Mucosa of stomach (tissue), 1 donor: Measurements from ENCODE around the gene DLEU7.

ENCODE experiments used
- H3K27me3 ChIP-seq: one replicate; pipeline ENCODE4 v1.7.0; 2013; ENCODE audit warnings: mild to moderate bottlenecking, low read length; ENCODE audit not compliant: control insufficient read depth, insufficient read depth
- H3K36me3 ChIP-seq: one replicate; pipeline ENCODE4 v1.7.0; 2013; ENCODE audit warnings: low read length; ENCODE audit not compliant: control insufficient read depth, insufficient read depth
- H3K4me1 ChIP-seq: one replicate; pipeline ENCODE4 v1.7.0; 2013; ENCODE audit warnings: mild to moderate bottlenecking, low read length; ENCODE audit not compliant: control insufficient read depth, insufficient read depth
- H3K4me3 ChIP-seq: one replicate; pipeline ENCODE4 v1.7.0; 2013; ENCODE audit warnings: low read length
- H3K9ac ChIP-seq: one replicate; pipeline ENCODE4 v1.7.0; 2013; ENCODE audit warnings: mild to moderate bottlenecking, low read length, moderate library complexity
- H3K9me3 ChIP-seq: one replicate; pipeline ENCODE4 v1.7.0; 2013; ENCODE audit warnings: mild to moderate bottlenecking, low read length, moderate library complexity; ENCODE audit not compliant: control insufficient read depth
- donor health status: Pancreatic carcinoma.

The DLEU7 gene

GRCh38 chr13:50843257-50844083, at the start of gene DLEU7:
TSS of gene DLEU7 (minus strand) at chr13:50843692. CDS start at chr13:50843646, 46 bp downstream.
- no peaks in the 10 kb centered on the region for H3K4me1 ChIP-seq

DNA sequence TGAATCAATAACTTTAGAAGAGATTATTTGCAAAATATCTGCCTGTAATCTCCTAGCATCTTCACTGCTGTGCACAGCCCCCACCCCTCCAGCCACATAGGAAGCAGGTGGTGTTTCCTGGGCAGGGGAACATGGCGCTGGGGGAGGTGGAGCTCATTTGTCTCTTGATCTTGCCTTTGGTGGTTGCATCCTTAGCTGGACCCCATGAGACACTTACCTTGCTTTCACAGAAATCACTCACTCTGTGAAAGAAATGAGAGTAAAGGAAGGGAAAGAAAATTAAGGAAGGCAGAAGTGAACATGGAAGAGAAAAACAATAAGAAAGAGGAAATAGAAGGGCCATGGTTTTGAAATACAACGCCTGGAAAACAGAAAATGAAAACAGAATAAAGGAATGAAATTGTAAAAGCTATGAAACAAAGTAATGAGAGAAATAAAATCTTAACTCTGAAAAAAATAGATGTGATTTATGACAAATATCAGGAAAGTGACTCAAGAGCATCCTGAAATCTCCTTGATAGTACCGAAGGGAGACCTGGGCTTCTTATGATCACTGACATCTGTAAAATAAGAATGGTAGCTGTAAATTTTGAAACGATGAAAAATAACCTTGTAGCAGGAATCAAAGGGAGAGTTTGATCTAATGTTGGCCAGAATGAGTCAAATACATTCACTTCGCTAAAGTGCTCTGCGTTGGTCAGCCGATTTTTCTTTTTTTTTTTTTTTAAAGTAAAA, 48.9 kb upstream of the DLEU7 start:
- H3K9ac ChIP-seq, result no peak overlapping the region
- H3K27me3 ChIP-seq, result no peaks in the 10 kb centered on the region
- no peak overlapping the region for H3K4me3 ChIP-seq
- no peaks in the 10 kb centered on the region for H3K9me3 ChIP-seq
- no peaks in the 10 kb centered on the region for H3K4me1 ChIP-seq
- H3K36me3 ChIP-seq, result no peaks in the 10 kb centered on the region

More at GRCh38 chr13:50843257-50844083, at the start of gene DLEU7:
- Histone ChIP-seq H3K36me3 (no peaks in the 10 kb centered on the region), H3K27me3 (peaks cover 25% of the 10 kb centered on the region), H3K9ac (no peak within 1 kb of the TSS), H3K4me3 (no peak within 1 kb of the TSS), H3K9me3 (no peaks in the 10 kb centered on the region)

- no peaks in the 10 kb centered on the region for H3K27me3 ChIP-seq
Measured at GRCh38 chr13:50891206-50891605, 47.7 kb upstream of the DLEU7 start.

DNA sequence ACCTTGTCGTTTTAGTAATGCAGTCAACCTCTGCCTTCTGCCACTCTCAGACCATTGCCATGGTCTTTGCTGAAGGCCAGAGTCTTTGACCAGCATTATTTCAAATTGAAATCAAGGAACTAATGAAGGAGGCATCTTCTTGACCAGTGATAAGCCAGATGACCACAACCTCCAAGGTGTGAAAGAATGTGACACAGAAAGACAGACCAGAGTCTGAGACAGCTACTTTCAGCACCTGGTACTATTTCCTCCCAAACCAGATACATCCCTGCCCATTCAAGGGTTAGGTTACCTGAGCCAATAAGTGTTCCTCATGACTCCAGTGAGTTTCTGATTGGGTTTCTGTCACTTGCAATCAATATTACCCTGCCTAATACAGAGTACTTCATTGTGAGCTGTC, 45.8 kb upstream of the DLEU7 start:
- H3K4me3 ChIP-seq, result no peak overlapping the region
- no peaks in the 10 kb centered on the region for H3K9me3 ChIP-seq
- H3K27me3 ChIP-seq, result no peaks in the 10 kb centered on the region
- no peak overlapping the region for H3K9ac ChIP-seq
- H3K36me3 ChIP-seq, result no peaks in the 10 kb centered on the region
- H3K4me1 ChIP-seq, result no peaks in the 10 kb centered on the region

More at GRCh38 chr13:50891206-50891605, 47.7 kb upstream of the DLEU7 start:
- Histone ChIP-seq H3K36me3 (no peaks in the 10 kb centered on the region), H3K9me3 (no peaks in the 10 kb centered on the region), H3K4me1 (no peaks in the 10 kb centered on the region), H3K9ac (no peak overlapping the region), H3K4me3 (no peak overlapping the region)

DNA sequence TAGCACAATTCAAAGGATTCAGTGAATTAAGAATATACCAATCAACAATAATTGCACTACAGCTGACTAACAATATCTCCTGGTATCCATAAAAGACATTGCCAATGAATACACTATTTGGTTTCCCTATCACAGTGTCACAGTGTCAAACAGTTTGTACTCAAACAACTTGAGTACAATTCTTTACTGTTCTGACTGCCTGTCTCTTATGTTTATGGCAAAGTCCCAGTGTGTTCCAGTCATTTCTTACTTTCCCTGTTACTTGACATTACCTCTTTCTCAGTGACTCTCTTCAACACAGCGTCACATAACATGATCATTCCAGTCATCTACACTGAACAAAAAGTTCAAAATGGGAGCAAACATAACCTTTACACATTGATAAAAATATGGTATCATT, 44.9 kb upstream of the DLEU7 start:
- Histone ChIP-seq H3K9me3 (no peaks in the 10 kb centered on the region), H3K36me3 (no peaks in the 10 kb centered on the region), H3K27me3 (no peaks in the 10 kb centered on the region), H3K9ac (no peak overlapping the region), H3K4me1 (no peaks in the 10 kb centered on the region), H3K4me3 (no peak overlapping the region)

GRCh38 chr13:50887151-50887550, 43.7 kb upstream of the DLEU7 start:
- Histone ChIP-seq H3K4me1 (no peaks in the 10 kb centered on the region), H3K36me3 (no peaks in the 10 kb centered on the region), H3K27me3 (no peaks in the 10 kb centered on the region), H3K4me3 (no peak overlapping the region), H3K9ac (no peak overlapping the region), H3K9me3 (no peaks in the 10 kb centered on the region)

DNA sequence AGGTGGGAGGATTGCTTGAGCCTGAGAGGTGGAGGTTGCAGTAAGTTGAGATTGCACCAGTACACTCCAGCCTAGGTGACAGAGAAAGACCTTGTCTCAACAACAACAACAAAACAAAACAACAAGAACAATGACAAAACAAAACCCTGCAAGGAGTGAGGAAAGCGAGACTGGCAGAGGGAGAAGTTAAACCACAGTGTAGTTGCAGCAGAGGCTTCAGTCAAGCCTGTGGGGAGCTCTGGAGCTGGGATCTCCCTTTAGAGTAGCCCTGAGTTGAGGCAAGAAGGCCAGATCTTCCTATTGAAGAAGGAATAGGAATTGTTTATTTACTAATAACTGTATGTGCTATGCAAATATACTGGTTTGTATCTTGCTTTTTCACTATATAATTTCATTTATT, 40.8 kb upstream of the DLEU7 start:
- Histone ChIP-seq H3K4me1 (no peaks in the 10 kb centered on the region), H3K9ac (no peak overlapping the region), H3K27me3 (no peaks in the 10 kb centered on the region), H3K36me3 (no peaks in the 10 kb centered on the region), H3K9me3 (no peaks in the 10 kb centered on the region), H3K4me3 (no peak overlapping the region)

- Histone ChIP-seq H3K9ac (no peak overlapping the region), H3K4me3 (no peak overlapping the region), H3K27me3 (no peaks in the 10 kb centered on the region), H3K4me1 (no peaks in the 10 kb centered on the region), H3K36me3 (no peaks in the 10 kb centered on the region), H3K9me3 (no peaks in the 10 kb centered on the region)
Measured at GRCh38 chr13:50883728-50884127, 40.2 kb upstream of the DLEU7 start.

DNA sequence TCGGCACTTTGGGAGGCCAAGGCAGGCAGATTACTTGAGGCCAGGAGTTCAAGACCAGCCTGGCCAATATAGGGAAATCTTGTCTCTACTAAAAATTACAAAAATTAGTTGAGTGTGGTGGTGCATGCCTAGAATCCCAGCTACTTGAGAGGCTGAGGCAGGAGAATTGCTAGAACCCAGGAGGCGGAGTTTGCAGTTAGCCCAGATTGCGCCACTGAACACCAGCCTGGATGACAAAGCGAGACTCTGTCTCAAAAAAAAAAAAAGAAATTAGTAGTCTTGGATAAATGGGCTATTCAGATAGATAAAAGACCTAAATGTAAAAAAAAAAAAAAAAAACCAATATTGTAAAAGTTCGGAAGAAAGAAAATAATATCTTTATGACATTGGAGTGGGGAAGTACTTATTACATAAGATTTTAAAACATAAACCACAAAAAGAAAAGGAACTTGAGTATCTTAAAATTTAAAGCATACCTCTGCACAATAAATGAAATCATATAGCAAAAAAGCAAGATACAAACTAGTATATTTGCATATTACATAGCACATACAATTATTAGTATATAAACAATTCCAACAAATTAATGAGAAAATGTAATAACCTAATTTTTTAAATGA, 39.4 kb upstream of the DLEU7 start:
- H3K9ac ChIP-seq, result no peak overlapping the region
- H3K36me3 ChIP-seq, result no peaks in the 10 kb centered on the region
- no peak overlapping the region for H3K4me3 ChIP-seq
- H3K4me1 ChIP-seq, result no peaks in the 10 kb centered on the region
- H3K9me3 ChIP-seq, result no peaks in the 10 kb centered on the region
- no peaks in the 10 kb centered on the region for H3K27me3 ChIP-seq

GRCh38 chr13:50873991-50874390, 30.5 kb upstream of the DLEU7 start:
- no peak overlapping the region for H3K4me3 ChIP-seq
- H3K9me3 ChIP-seq, result no peaks in the 10 kb centered on the region
- H3K36me3 ChIP-seq, result no peaks in the 10 kb centered on the region
- no peaks in the 10 kb centered on the region for H3K27me3 ChIP-seq
- H3K4me1 ChIP-seq, result no peaks in the 10 kb centered on the region
- no peak overlapping the region for H3K9ac ChIP-seq

DNA sequence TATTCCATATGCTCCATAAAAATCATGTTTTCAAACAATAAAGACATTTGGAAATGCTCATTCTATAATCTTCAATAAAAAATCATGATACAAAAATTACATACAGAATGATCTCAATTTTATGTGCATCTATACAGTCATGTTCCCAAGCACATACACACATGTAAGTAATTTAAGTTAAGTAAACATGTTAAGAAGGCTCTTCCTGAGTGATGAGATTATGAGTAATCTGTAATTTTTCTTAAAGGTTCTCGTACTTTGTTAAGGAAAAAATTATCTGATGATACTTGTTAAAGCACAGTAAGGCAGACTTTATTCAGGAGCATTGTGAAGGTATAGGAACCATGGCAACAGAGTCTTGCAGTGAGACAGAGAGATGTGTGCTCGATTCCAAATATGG, 30.0 kb upstream of the DLEU7 start:
- no peaks in the 10 kb centered on the region for H3K27me3 ChIP-seq
- H3K4me1 ChIP-seq, result no peaks in the 10 kb centered on the region
- H3K9me3 ChIP-seq, result no peaks in the 10 kb centered on the region
- no peak overlapping the region for H3K4me3 ChIP-seq
- H3K36me3 ChIP-seq, result no peaks in the 10 kb centered on the region
- no peak overlapping the region for H3K9ac ChIP-seq

DNA sequence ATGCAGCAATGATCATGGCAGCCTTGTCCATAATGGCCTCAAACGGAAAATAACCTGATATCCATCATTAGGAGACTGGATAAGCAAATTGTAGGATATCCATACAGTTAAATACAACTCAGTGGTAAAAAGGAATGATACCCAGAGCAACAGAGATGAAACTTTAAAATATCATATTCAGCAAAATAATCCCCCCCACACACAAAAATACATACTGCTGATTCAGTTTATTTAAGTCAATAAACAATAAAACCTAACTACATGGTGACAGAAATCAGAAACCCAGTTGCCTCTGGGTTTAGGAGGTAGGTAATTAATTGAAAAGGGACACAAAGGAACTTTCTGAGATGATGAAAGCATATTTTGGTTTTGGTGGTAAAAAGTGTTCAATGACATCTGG, 27.9 kb upstream of the DLEU7 start:
- Histone ChIP-seq H3K4me3 (no peak overlapping the region), H3K27me3 (peaks cover 2% of the 10 kb centered on the region), H3K4me1 (no peaks in the 10 kb centered on the region), H3K36me3 (no peaks in the 10 kb centered on the region), H3K9me3 (no peaks in the 10 kb centered on the region), H3K9ac (no peak overlapping the region)
